Stimulated activated CD8-positive, alpha-beta memory T cell treated with anti-CD3 and anti-CD28 coated beads, Interleukin-15, amount 100 ng/mL, for 48 hours (primary cell): ENCODE measurements around the gene MFSD12.

Source experiments
- DNase-seq, 2 donors: peaks; one replicate each; pipeline ENCODE4 v3.0.0-alpha.2; 2020; ENCODE audit warnings: low read depth in 2 of 2

MFSD12 gene

GRCh38 chr19:3555653-3556422, 1.5 kb downstream of the MFSD12 start:
- no peak for DNase-seq

DNA sequence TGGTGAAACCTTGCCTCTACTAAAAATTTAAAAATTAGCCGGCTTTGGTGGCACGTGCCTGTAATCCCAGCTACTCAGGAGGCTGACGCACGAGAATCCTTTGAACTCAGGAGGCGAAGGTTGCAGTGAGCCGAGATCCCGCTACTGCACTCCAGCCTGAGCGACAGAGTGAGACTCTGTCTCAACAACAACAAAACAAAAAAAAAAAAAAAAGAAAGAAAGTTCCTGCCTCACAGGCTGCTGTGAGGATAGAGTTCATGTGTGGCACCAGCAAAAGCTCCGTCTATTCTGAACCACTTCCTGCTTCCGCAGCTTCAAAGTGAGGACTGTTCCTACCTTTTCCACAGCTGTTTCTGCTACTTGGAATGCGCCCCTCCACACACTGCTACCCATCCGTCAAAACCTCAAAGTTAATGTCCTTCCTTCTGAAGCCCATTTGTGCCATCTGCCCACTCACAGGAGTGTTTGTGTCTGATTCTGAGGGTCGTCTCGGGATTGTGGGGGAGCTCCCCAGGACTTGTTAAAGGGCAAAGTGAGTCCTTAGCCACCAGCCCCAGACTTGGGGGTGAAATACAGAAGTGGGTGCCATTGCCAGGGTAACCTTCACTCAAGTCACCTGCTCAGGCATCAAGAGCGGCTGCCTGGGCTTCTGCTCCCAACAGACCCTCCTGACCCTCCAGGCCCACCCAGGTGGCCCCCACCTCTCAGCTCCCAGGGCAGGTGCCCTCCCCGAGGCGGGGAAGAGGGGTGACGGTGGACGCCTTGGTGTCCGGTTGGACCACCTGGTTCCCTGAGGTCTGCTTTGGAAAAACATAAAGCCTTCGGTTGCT, 2.9 kb downstream of the MFSD12 start:
- no peak for DNase-seq

GRCh38 chr19:3551792-3552095, 5.6 kb downstream of the MFSD12 start:
- DNase-seq, result no peak

DNA sequence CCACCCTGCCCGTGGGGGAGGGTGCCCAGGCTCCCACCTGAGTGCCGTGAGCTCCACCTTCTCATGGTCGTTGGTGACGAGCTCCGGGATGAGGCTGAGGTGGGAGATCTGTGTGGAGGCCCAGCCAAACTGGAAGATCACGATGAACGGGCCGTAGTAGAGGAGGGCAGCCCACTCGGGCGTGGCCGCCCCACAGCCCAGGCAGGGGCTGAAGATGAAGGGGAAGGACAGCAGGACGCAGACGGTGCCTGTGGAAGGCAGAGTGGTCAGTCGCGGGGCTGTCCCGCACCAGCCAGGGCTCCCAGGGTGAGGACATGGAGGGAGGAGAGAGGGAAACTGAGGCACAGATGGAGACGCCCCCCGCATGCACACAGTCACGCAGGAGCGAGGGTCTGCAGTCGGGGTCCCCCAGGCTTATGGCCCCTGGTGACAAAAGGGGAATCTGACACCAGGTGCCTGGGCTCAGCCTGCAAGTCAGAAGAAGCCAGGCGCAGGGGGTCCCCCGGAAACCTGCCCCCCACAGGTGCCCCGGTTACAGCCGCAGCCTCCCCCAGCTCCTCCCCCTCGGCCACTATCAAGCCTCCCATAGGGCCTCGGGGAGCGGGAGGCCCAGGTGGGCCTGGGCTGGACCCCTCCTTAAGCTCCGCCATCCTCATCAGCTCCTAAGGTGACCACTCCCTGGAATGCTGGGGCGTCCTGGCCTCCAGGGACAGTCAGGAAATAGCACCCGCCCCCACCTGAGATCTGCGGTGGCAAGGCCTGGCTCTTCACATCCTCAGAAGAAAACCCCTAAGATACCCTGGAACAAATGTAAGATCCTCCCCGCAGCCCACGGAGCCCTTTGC, 6.2 kb downstream of the MFSD12 start:
- DNase-seq, result no peak

DNA sequence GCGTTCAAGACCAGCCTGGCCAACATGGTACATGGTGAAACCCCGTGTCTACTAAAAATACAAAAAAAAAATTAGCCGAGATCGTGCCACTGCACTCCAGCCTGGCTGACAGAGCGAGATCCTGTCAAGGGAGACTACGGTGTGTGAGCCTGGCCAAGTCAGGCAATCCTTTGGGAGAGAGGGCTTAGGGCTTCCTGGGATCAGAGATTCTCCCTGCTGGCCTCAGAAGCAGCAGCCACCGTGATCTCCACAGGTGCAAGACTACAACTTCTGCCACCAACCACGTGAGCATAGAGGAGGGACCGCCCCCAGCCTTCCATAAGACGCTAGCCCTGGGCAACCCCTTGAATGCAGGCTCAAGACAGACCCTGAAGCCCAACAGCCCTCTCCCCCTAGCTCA, 7.6 kb downstream of the MFSD12 start:
- no peak for DNase-seq

DNA sequence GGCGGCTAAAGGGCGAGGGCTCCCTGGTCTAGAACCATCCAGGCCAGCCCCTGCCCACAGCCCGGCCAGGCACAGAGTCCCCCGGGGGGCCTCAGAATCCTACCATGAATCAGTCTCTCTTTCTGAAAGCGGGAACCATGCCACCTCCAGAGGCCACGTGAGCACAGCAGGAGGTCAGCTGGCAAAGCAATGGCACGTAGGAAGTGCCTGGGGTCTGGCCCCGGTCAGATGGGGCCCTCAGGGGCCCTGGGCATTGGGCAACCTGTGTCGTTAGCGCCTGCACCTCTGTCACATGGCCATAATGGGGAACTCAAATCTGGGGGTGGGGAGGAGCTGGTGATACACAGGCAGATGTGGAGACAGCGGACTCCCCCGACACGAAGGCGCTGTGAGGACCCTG, 8.8 kb downstream of the MFSD12 start:
- DNase-seq, result no peak

GRCh38 chr19:3547767-3548282, 9.6 kb downstream of the MFSD12 start:
- DNase-seq, result no peak

GRCh38 chr19:3547301-3547731, 10.1 kb downstream of the MFSD12 start:
- no peak for DNase-seq

GRCh38 chr19:3546119-3546518, 11.3 kb downstream of the MFSD12 start:
- no peak for DNase-seq

DNA sequence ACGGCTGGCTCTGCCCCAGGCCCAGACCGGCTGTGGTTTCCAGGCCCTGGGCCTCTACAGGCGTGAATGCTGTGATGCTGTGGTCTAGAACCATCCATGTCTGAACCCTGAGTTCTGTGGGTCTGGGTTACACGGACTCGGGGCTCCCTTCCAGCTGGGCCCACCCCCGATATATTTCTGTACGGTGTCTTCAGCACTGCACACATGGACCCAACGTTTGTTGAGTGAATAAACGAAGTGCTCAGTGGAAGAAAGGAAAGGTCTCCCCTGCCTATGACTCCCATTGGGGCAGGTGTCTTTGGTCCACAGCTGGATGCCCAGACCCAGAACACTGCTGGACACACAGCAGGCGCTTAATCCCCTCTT, 11.7 kb downstream of the MFSD12 start:
- no peak for DNase-seq

GRCh38 chr19:3544742-3545668, 12.4 kb downstream of the MFSD12 start:
- DNase-seq, result peak; percentile 51 to 61

DNA sequence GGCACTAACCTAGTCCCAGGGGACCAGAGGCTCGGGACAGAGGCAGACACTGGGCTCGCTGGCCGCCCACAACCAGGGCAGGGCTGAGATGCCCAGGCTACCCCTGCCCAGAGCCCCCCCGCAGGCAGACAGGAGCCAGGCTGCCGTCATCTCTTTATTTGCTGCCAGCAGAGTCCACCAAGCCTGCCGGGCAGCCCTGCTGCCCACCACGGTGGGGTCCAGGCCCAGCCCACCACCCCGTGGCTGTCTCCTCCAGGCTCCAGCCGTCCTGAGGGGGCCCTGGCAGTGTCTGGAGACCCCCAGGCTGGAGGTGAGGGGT, 13.4 kb downstream of the MFSD12 start:
- DNase-seq, result no peak

DNA sequence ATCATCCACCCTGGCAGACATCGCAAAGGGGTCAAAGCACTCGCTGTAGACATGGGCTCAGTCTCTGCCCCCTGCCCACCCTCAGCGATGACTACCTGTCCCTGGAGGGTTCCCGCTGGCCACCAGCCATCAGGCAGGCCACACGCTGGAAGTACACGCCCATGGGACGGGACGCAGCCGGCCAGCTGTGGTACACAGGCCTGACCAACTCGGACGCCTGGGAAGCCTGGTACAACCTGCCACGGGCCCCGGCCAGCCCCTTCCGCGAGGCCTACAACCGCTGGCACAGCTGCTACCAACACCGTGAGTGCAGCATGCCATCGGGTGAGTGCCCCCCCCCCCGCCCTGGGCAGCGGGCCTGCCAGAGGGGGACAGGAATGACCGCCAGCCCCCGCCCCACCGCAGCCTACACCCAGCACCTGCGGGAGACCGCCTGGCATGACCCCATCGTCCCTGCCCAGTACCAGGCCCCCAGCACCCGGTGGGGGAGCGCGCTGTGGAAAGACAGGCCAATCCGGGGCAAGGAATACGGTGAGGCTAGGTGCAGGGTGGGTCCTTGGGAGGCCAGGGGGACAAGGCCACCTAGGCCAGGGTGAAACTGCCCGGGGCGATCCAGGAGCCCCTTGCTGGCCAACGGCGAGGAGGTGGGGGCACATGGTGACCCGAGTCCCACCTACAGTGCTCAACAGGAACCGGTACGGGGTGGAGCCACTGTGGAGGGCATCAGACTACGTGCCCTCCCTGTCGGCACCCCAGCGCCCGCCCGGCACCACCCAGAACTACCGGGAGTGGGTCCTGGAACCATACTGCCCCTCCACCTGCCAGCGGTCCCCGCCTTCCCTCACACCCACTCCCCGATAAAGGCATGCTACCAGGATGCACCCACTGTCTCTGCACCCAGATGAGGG, 14.0 kb downstream of the MFSD12 start:
- DNase-seq, result no peak

GRCh38 chr19:3539756-3540118, 17.6 kb downstream of the MFSD12 start:
- no peak for DNase-seq

DNA sequence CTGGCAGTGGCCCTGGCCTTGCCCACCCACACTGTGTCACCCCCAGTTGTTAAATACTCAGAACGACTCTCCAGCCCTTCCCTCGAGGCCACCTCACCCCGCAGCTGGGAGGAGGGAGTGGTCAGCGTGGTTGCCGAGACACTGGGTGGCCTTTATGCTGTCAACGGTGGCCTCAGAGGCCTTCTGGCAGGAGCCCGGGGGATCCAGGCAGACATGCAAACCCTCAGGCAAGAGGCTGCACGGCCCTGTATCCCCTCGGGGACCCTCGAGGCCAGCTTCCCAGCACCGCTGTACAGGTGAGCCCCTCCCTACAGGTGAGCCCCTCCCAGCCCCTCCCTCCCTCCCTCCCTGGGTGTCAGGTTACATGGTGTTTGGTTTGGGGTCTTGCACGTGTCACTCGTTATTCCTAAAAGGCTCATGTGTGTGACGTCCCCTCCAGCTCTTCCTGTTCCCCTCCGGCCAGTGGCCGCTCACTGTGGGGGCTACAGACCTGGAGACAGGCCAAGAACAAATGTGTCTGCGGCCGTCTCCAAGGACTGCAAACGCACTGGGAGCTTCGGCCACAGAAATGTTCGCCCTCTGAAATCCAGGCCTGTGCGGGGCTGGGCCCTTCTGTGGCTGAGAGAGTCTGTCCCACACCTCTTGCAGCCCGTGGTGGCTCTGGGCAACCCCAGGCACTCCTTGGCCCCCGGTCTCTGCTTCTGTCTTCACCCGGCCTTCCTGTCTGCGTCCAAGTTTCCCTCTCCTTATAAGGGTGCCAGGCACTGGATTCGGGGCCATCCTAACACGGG, 18.2 kb downstream of the MFSD12 start, which contains the start of gene TEKTIP1:
TSS of gene TEKTIP1 (plus strand) at position 210 of the 791 bp plus-strand sequence. CDS start at position 214, 4 bp downstream.
- DNase-seq, result no peak

DNA sequence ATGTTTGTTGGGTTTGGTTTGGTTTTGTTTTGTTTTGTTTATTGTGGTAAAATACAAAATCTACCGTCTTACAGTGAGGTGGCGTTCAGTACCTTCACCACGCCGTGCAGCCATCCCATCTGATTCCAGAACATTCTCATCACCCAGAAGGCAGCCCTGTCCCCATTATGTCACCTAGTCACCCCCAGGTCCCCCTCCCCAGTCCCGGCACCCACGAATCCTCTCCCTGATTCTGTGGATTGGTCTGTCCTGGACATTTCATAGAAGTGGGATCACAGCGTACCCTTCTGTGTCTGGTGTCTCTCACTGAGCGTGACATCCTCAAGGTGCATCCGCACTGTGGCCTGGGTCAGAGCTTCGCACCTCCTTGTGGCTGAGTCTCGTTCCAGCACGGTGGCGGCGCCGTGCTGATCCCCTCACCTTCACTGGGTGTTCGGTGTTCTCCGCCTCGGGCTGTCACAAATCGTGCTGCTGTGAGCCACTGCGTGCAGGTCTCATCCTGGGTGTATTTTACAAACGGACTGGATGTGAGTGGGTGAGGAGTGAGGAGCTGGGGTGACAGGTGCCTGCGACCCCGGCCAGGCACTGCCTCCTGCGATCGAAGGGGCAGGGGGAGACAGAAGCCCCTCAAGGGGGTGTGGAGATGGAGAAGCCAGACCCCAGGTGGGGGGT, 19.0 kb downstream of the MFSD12 start:
- DNase-seq, result no peak

DNA sequence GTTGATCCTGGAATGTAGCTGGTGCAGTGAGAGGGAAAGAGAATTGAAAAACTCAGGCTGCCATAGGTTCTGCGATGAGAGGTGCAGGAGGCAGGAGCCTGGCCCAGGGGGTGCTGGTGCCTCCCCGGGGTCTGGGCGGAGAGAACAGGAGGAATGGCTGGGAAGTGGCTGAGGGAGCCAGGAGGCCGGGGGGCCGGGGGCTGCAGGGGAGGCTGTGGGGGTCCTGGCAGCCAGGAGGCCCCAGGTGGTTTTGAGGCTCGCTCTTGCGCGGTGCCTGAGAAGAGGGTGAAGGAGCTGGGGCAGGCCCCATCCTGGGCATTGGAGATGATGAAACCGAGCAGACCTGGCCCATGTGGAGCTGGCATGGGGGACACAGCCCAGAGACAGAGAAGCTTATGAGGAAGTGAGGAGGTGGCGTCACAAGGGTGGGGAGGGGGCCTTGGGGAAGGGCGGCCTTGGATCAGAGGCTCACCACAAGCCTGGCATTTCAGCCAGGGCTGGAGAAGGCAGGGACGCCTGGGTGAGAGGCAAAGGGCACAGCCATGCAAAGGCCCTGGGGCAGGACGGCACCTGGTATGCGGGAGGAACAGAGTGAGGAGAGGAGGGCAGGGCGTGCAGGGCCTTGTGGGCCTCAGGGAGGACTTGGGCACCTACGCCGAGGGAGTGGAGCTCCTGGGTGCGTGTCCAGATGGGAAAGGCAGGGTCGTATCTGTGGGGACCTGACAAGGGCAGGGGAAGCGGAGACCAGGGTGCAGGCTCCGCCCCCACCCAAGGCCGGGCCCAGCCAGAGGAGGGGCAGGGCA, 19.7 kb downstream of the MFSD12 start:
- no peak for DNase-seq

GRCh38 chr19:3537101-3537437, 20.3 kb downstream of the MFSD12 start:
- DNase-seq, result no peak
